ENCODE data around the gene BMERB1. TPM values are rescaled to one million over a fixed set of nuclear protein-coding genes. Genes with fewer than 3 reads are reported as not detected.

The BMERB1 gene
- polyA plus RNA-seq, 1 donor, result 11.1 TPM

DNA sequence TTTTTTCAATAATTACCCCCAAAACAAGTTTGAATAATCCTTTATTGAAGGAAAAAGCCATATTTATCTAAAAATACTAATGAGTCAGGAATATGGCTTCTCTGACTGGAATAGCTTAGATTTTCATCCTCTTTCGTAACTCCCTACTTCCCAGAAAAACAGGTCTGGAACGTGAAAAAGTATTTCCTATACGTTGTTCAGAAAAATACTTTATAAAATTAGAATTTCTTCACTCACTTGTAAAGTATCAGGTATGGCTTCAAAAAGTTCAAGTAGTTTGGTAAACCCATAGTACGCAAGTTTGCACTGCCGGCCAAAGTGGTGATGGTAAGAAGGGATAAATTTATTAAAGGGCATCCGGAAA is 174.9 kb downstream of the BMERB1 start:
- no peak for DNase-seq
- no peak overlapping the region for H3K27ac ChIP-seq (ENCODE audit: low read length)
- no peaks in the 10 kb centered on the region for H3K4me1 ChIP-seq (ENCODE audit: control insufficient read depth, insufficient read depth, low read length)
- H3K4me3 ChIP-seq (ENCODE audit: low read length), result no peak overlapping the region
- 100% methylated on average over 2 of the region's 6 CpGs for WGBS (ENCODE audit: insufficient coverage, low lambda C conversion rate)
- peaks cover 80% of the 10 kb centered on the region for H3K36me3 ChIP-seq (ENCODE audit: control insufficient read depth, insufficient read depth, low read length)
- H3K27me3 ChIP-seq (ENCODE audit: control insufficient read depth, insufficient read depth, low read length), result no peaks in the 10 kb centered on the region
- H3K9me3 ChIP-seq (ENCODE audit: control insufficient read depth, low read depth, low read length), result no peaks in the 10 kb centered on the region

DNA sequence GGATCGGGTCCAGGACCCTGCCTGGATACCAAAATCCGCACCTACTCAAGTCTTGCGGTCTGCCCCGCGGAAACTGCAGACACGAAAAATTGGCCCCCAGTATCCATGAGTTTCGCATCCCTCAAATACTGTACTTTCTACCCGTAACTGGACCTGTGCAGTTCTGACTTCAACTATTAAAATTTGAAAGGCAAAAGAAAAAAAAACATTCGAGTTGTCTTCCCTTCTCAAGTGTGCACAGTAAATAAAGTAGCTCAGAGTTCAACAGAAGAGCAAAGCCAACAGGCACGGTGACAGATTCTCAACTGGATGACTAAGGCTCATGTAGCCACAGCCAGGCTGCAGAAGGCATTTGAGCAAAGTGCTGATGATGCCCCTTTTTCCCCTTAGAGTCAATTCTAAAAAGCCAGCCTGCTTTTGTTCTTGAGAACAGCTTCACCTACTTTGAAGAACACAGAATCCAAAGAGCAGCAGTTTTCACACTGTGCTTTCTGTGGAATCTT is 176.0 kb downstream of the BMERB1 start:
- H3K27ac ChIP-seq (ENCODE audit: low read length), result no peak overlapping the region
- no peak overlapping the region for H3K4me3 ChIP-seq (ENCODE audit: low read length)
- no peaks in the 10 kb centered on the region for H3K4me1 ChIP-seq (ENCODE audit: control insufficient read depth, insufficient read depth, low read length)
- H3K36me3 ChIP-seq (ENCODE audit: control insufficient read depth, insufficient read depth, low read length), result peaks cover 76% of the 10 kb centered on the region
- no peak for DNase-seq
- no peaks in the 10 kb centered on the region for H3K9me3 ChIP-seq (ENCODE audit: control insufficient read depth, low read depth, low read length)
- 100% methylated on average over 1 of the region's 10 CpGs for WGBS (ENCODE audit: insufficient coverage, low lambda C conversion rate)
- no peaks in the 10 kb centered on the region for H3K27me3 ChIP-seq (ENCODE audit: control insufficient read depth, insufficient read depth, low read length)

DNA sequence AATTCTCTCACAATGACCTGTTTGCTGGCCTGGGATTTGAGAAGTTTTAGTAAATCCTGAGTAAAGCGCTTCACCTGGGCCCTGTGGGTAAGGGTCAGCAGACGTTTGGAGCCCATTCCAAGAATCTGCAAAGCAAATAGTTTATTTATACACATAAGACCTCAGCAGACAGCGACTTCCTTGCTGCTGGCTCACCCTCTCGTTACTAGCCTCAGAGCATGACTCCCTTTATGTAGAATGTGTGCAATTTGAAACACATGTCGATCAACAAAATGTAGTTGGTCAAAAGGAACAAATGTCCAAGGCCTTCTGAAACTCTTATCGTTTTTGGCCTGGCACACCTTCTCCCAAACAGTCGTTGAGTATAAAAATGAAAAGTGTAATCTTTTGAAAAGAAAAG is 177.2 kb downstream of the BMERB1 start:
- Histone ChIP-seq H3K4me1 (ENCODE audit: control insufficient read depth, insufficient read depth, low read length) (no peaks in the 10 kb centered on the region), H3K27ac (ENCODE audit: low read length) (no peak overlapping the region), H3K36me3 (ENCODE audit: control insufficient read depth, insufficient read depth, low read length) (peaks cover 75% of the 10 kb centered on the region), H3K9me3 (ENCODE audit: control insufficient read depth, low read depth, low read length) (no peaks in the 10 kb centered on the region), H3K4me3 (ENCODE audit: low read length) (no peak overlapping the region), H3K27me3 (ENCODE audit: control insufficient read depth, insufficient read depth, low read length) (no peaks in the 10 kb centered on the region)
- no peak for DNase-seq
- WGBS (ENCODE audit: insufficient coverage, low lambda C conversion rate), result no CpG with 5 or more reads among the region's 7 CpGs

DNA sequence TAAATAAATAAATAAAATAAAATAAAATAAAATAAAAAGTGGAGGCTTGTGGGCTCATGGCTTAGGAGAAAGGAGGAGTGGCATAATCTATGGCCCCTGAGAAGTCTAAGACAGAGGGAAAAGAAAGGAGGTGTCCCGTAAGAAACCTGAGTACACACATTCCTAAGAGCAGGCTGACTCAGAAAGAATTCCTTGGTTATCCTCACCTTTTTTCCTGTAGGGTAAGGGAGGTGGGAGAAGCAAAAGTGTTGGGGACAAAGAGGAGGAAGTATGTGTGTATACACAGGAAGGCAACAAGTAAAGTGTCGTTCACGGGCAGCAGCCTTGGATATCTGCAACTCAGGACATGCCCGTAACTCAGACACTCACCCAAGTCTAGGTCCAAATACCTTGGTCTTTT is 179.3 kb downstream of the BMERB1 start:
- peaks cover 78% of the 10 kb centered on the region for H3K36me3 ChIP-seq (ENCODE audit: control insufficient read depth, insufficient read depth, low read length)
- no peaks in the 10 kb centered on the region for H3K27me3 ChIP-seq (ENCODE audit: control insufficient read depth, insufficient read depth, low read length)
- no peaks in the 10 kb centered on the region for H3K4me1 ChIP-seq (ENCODE audit: control insufficient read depth, insufficient read depth, low read length)
- no CpG with 5 or more reads among the region's 4 CpGs for WGBS (ENCODE audit: insufficient coverage, low lambda C conversion rate)
- no peak overlapping the region for H3K27ac ChIP-seq (ENCODE audit: low read length)
- no peaks in the 10 kb centered on the region for H3K9me3 ChIP-seq (ENCODE audit: control insufficient read depth, low read depth, low read length)
- DNase-seq, result no peak
- H3K4me3 ChIP-seq (ENCODE audit: low read length), result no peak overlapping the region

DNA sequence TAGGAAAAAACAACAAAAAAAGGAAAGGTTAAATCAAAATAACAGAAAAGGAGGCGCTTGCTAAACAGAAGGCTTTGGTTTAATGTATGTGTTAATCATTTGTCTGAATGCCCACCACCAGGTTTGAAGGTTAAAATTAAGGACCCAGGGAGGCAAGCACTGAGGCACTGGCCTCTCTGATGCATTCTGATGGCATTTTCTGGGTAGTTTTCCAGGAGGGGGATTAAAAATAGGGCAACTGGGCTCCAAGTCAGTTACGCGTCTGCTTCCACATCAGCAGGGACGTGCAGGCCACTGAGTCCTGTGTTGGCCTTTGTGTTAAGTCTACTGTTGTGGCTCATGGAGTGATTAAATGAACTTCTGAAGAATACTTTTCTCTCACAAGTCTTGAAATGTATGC is 181.6 kb downstream of the BMERB1 start:
- Histone ChIP-seq H3K27me3 (ENCODE audit: control insufficient read depth, insufficient read depth, low read length) (no peaks in the 10 kb centered on the region), H3K4me1 (ENCODE audit: control insufficient read depth, insufficient read depth, low read length) (no peaks in the 10 kb centered on the region), H3K4me3 (ENCODE audit: low read length) (no peak overlapping the region), H3K9me3 (ENCODE audit: control insufficient read depth, low read depth, low read length) (no peaks in the 10 kb centered on the region), H3K27ac (ENCODE audit: low read length) (no peak overlapping the region), H3K36me3 (ENCODE audit: control insufficient read depth, insufficient read depth, low read length) (peaks cover 78% of the 10 kb centered on the region)
- 100% methylated on average over 1 of the region's 4 CpGs for WGBS (ENCODE audit: insufficient coverage, low lambda C conversion rate)
- no peak for DNase-seq

DNA sequence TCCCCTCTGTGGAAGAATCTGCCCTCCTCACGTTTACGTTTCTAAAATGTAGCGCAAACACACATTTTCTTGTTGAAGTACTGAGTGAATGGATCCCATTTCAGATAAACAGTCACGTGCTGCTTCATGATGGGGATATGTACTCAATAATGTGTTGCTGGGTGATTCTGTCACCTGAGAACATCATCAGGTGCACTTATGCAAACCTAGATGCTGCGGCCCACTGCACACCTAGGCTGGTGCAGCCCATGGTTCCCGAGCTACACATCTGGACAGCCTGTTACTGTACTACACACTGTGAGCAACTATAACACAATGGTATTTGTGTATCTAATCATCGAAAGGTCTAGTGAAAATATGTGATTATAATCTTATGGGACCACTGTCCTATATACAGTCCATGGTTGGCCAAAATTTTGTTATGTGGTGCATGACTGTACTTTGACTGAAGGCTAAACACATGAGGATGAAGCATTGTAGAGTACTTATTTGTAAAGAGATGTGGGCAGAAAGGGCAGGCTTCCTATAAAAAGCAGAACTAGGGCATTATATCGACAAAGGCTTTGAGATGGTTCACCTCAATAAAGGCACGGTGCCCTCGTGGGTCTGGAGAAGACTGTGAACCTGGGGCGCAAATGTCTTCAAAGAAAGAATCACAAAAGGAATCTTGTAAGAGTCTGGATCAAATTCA is 182.2 kb downstream of the BMERB1 start:
- no CpG with 5 or more reads among the region's 11 CpGs for WGBS (ENCODE audit: insufficient coverage, low lambda C conversion rate)
- Histone ChIP-seq H3K4me1 (ENCODE audit: control insufficient read depth, insufficient read depth, low read length) (no peaks in the 10 kb centered on the region), H3K27ac (ENCODE audit: low read length) (no peak overlapping the region)

DNA sequence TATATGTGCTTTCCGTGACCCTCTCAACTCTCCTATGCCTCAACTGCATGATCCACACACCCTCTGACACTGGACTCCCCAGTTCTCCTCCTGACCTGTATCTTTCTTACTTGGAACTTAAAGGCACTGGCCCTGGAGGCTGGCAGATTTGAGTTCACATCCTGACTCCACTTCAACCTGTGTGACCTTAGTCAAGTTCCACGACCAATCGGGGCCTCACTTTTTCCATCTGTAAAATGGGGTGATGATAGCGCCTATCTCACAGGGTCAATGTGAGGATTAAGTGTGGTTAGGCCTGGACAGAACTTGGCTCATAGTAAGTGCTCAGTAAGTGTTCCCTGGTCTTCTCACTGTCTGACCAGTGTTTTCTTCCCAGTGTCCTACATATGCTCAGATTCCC is 183.5 kb downstream of the BMERB1 start:
- no CpG with 5 or more reads among the region's 4 CpGs for WGBS (ENCODE audit: insufficient coverage, low lambda C conversion rate)
- H3K9me3 ChIP-seq (ENCODE audit: control insufficient read depth, low read depth, low read length), result no peaks in the 10 kb centered on the region
- peaks cover 77% of the 10 kb centered on the region for H3K36me3 ChIP-seq (ENCODE audit: control insufficient read depth, insufficient read depth, low read length)
- no peak for DNase-seq
- H3K4me3 ChIP-seq (ENCODE audit: low read length), result no peak overlapping the region
- H3K4me1 ChIP-seq (ENCODE audit: control insufficient read depth, insufficient read depth, low read length), result no peaks in the 10 kb centered on the region
- H3K27ac ChIP-seq (ENCODE audit: low read length), result no peak overlapping the region
- no peaks in the 10 kb centered on the region for H3K27me3 ChIP-seq (ENCODE audit: control insufficient read depth, insufficient read depth, low read length)

More for the DNA sequence above, 182.2 kb downstream of the BMERB1 start:
- H3K9me3 ChIP-seq (ENCODE audit: control insufficient read depth, low read depth, low read length), result no peaks in the 10 kb centered on the region
- peaks cover 78% of the 10 kb centered on the region for H3K36me3 ChIP-seq (ENCODE audit: control insufficient read depth, insufficient read depth, low read length)
- no peaks in the 10 kb centered on the region for H3K27me3 ChIP-seq (ENCODE audit: control insufficient read depth, insufficient read depth, low read length)
- no peak for DNase-seq
- no peak overlapping the region for H3K4me3 ChIP-seq (ENCODE audit: low read length)

DNA sequence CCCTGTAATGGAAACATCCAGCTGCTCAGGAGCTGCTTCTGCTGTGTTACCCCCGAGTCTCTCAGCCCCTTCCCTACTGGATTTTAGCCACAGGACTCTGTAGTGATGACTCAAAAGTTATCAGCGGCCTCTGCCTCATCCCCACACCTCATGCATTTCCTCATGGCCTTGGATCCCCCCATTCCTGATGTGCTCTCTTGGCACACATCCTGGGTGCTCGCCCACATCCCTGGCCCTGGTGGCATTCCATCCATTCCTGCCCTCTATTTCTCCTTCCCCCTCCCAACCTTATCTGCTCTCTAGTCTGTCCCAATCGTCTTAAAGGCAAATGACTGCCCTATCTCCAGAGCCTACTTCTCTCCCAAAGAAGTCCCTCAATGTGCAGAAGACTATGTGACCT is 184.0 kb downstream of the BMERB1 start:
- H3K36me3 ChIP-seq (ENCODE audit: control insufficient read depth, insufficient read depth, low read length), result peaks cover 77% of the 10 kb centered on the region
- 80% methylated on average over 1 of the region's 4 CpGs for WGBS (ENCODE audit: insufficient coverage, low lambda C conversion rate)

DNA sequence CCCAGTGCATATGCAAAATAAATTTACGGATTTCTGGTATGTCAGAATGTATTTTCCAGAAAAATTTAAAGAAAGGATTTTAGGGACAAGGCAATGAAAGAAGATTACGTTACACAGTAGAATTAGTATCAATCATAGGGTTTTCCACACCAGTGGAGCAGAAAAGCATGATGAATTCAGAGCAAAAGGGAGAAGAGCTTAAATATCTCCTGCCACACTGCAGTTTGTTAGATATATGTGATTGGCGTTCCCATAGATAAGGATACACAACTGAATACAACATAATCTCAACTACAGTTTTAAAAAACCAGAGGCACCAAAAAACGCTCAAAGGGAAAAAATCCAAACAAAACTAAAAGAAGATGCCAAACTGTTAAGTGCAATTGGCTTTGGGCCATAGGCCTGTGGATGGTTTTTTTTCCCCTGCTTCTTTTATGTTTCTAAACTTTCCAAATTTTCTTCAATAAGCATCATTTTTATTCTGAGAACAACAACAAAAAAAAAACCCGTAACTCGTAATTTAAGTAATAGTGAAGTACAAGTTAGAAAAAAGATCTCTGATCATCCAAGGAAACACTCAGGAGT is 186.3 kb downstream of the BMERB1 start:
- no peaks in the 10 kb centered on the region for H3K4me1 ChIP-seq (ENCODE audit: control insufficient read depth, insufficient read depth, low read length)
- H3K27me3 ChIP-seq (ENCODE audit: control insufficient read depth, insufficient read depth, low read length), result no peaks in the 10 kb centered on the region
- no peaks in the 10 kb centered on the region for H3K9me3 ChIP-seq (ENCODE audit: control insufficient read depth, low read depth, low read length)
- no peak overlapping the region for H3K4me3 ChIP-seq (ENCODE audit: low read length)
- WGBS (ENCODE audit: insufficient coverage, low lambda C conversion rate), result 88% methylated on average over 3 of the region's 6 CpGs
- no peak overlapping the region for H3K27ac ChIP-seq (ENCODE audit: low read length)
- peaks cover 86% of the 10 kb centered on the region for H3K36me3 ChIP-seq (ENCODE audit: control insufficient read depth, insufficient read depth, low read length)
- no peak for DNase-seq

More for the DNA sequence above, 184.0 kb downstream of the BMERB1 start:
- H3K27ac ChIP-seq (ENCODE audit: low read length), result no peak overlapping the region
- no peaks in the 10 kb centered on the region for H3K27me3 ChIP-seq (ENCODE audit: control insufficient read depth, insufficient read depth, low read length)
- no peak for DNase-seq
- H3K4me1 ChIP-seq (ENCODE audit: control insufficient read depth, insufficient read depth, low read length), result no peaks in the 10 kb centered on the region
- H3K4me3 ChIP-seq (ENCODE audit: low read length), result no peak overlapping the region
- no peaks in the 10 kb centered on the region for H3K9me3 ChIP-seq (ENCODE audit: control insufficient read depth, low read depth, low read length)

DNA sequence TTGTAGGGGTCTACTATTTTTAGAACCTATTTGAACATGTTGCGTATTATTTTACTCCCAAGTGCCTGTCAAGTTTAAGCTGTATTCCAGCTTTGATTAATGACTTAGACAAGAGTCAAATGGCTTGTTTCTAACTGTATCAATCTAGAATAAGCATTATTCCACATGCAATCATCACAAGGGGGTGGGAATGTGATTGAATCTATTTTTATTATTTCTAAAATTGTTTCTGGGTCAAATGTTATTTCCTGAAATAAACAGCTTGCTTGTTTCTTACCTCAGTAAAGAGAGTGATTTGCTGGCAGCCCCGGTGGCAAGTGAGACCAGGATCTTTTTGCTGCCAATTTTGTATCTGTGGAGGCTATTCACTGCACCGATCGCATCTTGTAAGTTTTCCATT is 187.1 kb downstream of the BMERB1 start:
- Histone ChIP-seq H3K27me3 (ENCODE audit: control insufficient read depth, insufficient read depth, low read length) (no peaks in the 10 kb centered on the region), H3K9me3 (ENCODE audit: control insufficient read depth, low read depth, low read length) (no peaks in the 10 kb centered on the region), H3K36me3 (ENCODE audit: control insufficient read depth, insufficient read depth, low read length) (peaks cover 84% of the 10 kb centered on the region), H3K4me1 (ENCODE audit: control insufficient read depth, insufficient read depth, low read length) (no peaks in the 10 kb centered on the region), H3K27ac (ENCODE audit: low read length) (no peak overlapping the region), H3K4me3 (ENCODE audit: low read length) (no peak overlapping the region)
- DNase-seq, result no peak
- WGBS (ENCODE audit: insufficient coverage, low lambda C conversion rate), result 100% methylated on average over 1 of the region's 4 CpGs

DNA sequence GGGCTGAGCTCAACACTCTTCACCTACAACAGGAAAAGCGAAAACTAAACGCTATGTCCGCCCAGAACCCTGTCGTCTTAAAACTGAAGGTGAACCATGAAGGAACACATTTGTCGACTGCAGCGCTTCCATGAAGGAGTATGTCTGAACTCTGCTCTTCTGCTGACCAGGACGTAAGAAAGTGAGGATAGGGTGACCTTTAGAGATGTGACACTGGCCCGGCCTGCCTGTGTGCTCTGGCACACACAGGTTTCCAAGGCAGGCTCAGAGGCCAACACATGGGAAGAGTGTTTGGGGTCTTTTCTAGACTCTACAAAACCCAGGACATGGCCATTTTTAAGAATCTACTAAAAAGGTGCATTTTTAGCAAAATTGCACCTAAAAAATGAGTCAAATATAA is 187.5 kb downstream of the BMERB1 start:
- no peaks in the 10 kb centered on the region for H3K27me3 ChIP-seq (ENCODE audit: control insufficient read depth, insufficient read depth, low read length)
- H3K27ac ChIP-seq (ENCODE audit: low read length), result no peak overlapping the region
- no peak overlapping the region for H3K4me3 ChIP-seq (ENCODE audit: low read length)
- WGBS (ENCODE audit: insufficient coverage, low lambda C conversion rate), result no CpG with 5 or more reads among the region's 8 CpGs
- H3K36me3 ChIP-seq (ENCODE audit: control insufficient read depth, insufficient read depth, low read length), result peaks cover 81% of the 10 kb centered on the region
- H3K9me3 ChIP-seq (ENCODE audit: control insufficient read depth, low read depth, low read length), result no peaks in the 10 kb centered on the region
- H3K4me1 ChIP-seq (ENCODE audit: control insufficient read depth, insufficient read depth, low read length), result no peaks in the 10 kb centered on the region
- no peak for DNase-seq
